ENCODE measurements around the gene SPTLC2.

DNA sequence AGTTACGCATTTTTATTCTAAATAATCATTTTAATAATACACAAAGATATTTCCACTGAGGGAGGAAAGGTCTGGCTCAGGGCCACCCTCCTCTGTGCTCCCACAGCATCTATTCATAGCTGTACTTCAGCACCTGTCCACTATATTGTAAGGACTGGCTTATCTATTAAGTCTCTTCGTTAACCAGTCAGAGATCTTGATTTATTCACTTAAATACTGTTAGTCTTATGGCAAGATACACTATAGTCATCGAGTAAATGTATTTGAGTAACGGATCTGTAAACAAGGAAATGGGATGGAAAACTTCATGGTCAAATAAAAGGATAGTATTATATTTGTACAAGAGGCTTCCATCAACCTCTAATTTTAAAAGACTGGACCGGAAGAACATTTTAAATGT, 54.6 kb downstream of the SPTLC2 start:
- no peak for TF ChIP-seq CTCF (IDR thresholded peaks at IDR 0.05)
- TF ChIP-seq POLR2AphosphoS5 (IDR thresholded peaks at IDR 0.05; ENCODE audit: insufficient read depth in 1 of 2, low read depth in 1 of 2) = no peak
- no peak for TF ChIP-seq POLR2A (IDR thresholded peaks at IDR 0.05)
